HEK293T (cell line): Measurements from ENCODE around the gene LGR6.

Source experiments
- ARNT ChIP-seq: fragments of 450-650 bp; IDR thresholded peaks from 2 replicates; pipeline ENCODE4 v1.6.1; 2017; ENCODE audit warnings: mild to moderate bottlenecking
- BHLHE40 ChIP-seq: fragments of 450-650 bp; IDR thresholded peaks from 2 replicates; pipeline ENCODE4 v1.6.1; 2016; ENCODE audit warnings: mild to moderate bottlenecking, moderate library complexity, borderline replicate concordance
- FOXA1 ChIP-seq: fragments of 450-650 bp; IDR thresholded peaks from 2 replicates; pipeline ENCODE4 v1.6.1; 2016; ENCODE audit warnings: mild to moderate bottlenecking
- FOXK2 ChIP-seq: fragments of 450-650 bp; IDR thresholded peaks from 2 replicates; pipeline ENCODE4 v1.6.1; 2016; ENCODE audit warnings: mild to moderate bottlenecking
- FOXM1 ChIP-seq: fragments of 450-650 bp; IDR thresholded peaks from 2 replicates; pipeline ENCODE4 v1.6.1; 2017; ENCODE audit warnings: mild to moderate bottlenecking, borderline replicate concordance
- HDGF ChIP-seq: fragments of 450-650 bp; IDR thresholded peaks from 2 replicates; pipeline ENCODE4 v1.6.1; 2017; ENCODE audit warnings: antibody characterized with exemption, borderline replicate concordance
- NFRKB ChIP-seq: fragments of 450-650 bp; IDR thresholded peaks from 2 replicates; pipeline ENCODE4 v1.6.1; 2016; ENCODE audit warnings: mild to moderate bottlenecking, moderate library complexity
- SP1 ChIP-seq: fragments of 450-650 bp; IDR thresholded peaks from 2 replicates; pipeline ENCODE4 v1.6.1; 2017
- TARDBP ChIP-seq: fragments of 450-650 bp; IDR thresholded peaks from 2 replicates; pipeline ENCODE4 v1.6.1; 2016
- ZNF384 ChIP-seq: fragments of 450-650 bp; IDR thresholded peaks from 2 replicates; pipeline ENCODE4 v1.6.1; 2016
- TF ChIP-seq, protein P1 (sequence below): fragments of 450-650 bp; IDR thresholded peaks from 2 replicates; pipeline ENCODE4 v1.6.1; 2016

DNA sequence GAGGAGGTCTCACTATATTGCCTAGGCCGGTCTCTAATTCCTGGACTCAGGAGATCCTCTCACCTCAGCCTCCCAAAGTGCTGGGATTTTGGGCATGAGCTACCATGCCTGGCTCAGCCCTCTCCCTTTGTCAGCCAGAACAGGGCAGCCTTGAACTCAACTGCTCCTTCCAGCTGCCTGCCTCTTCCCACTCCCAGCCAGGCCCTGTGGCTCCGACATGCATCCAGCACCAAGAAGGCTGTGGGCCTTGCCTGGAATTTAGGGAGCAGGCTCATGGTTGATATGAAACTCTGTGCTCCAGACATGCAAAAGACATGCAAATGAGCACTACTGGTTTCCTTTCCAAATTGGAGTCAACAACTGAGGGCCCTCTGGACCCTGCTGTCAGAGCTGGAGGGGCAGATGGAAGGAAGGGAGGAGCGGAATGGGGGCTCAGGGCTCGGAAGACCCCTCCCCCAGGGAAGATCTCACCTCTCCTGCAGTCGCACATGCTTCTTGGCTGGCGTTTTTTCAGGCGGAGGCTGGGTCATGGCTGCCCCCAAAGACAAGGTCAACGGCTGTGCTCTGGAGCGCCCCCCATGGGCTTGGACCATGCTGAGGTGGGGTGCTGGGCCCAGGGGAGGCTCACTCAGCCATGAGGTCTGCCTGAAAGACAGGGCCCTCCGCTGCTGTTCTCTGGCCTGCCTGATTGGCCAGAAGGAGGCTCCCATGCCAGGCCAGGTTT, 34.6 kb upstream of the LGR6 start:
- TF ChIP-seq ARNT (no peak), NFRKB (no peak), HDGF (no peak), FOXK2 (no peak), FOXM1 (no peak), TARDBP (no peak), SP1 (no peak), BHLHE40 (no peak), FOXA1 (no peak), ZNF384 (no peak)
- TF ChIP-seq, protein P1, sequence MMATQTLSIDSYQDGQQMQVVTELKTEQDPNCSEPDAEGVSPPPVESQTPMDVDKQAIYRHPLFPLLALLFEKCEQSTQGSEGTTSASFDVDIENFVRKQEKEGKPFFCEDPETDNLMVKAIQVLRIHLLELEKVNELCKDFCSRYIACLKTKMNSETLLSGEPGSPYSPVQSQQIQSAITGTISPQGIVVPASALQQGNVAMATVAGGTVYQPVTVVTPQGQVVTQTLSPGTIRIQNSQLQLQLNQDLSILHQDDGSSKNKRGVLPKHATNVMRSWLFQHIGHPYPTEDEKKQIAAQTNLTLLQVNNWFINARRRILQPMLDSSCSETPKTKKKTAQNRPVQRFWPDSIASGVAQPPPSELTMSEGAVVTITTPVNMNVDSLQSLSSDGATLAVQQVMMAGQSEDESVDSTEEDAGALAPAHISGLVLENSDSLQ: no peak
